Mesodermal cell (in vitro differentiated cells): ENCODE results near the gene LPAR3.

Experiments
- H3K27ac ChIP-seq: 2 replicates; pipeline ENCODE4 v1.7.0; 2013; ENCODE audit warnings: mild to moderate bottlenecking, low read depth, low read length, moderate library complexity; ENCODE audit not compliant: severe bottlenecking
- H3K36me3 ChIP-seq: 2 replicates; pipeline ENCODE4 v1.7.1; 2013; ENCODE audit warnings: mild to moderate bottlenecking, low read length, moderate library complexity; ENCODE audit not compliant: control insufficient read depth, insufficient read depth
- H3K4me1 ChIP-seq: one replicate; pipeline ENCODE4 v1.7.1; 2013; ENCODE audit warnings: mild to moderate bottlenecking, low read length; ENCODE audit not compliant: insufficient read depth, control insufficient read depth, poor library complexity, severe bottlenecking
- H3K4me3 ChIP-seq: 2 replicates; pipeline ENCODE4 v1.7.0; 2013; ENCODE audit warnings: low read length, control low read depth, mild to moderate bottlenecking; ENCODE audit not compliant: insufficient read depth, poor library complexity, severe bottlenecking; ENCODE audit errors: extremely low read depth
- H3K9me3 ChIP-seq: 2 replicates; pipeline ENCODE4 v1.7.1; 2013; ENCODE audit warnings: mild to moderate bottlenecking, low read length, moderate library complexity; ENCODE audit not compliant: control insufficient read depth
- WGBS, 2 experiments: methylation state at CpG; one replicate each; pipeline ENCODE4 v1.1.5; 2013; ENCODE audit warnings: missing lambda C conversion rate in 2 of 2; ENCODE audit not compliant: insufficient coverage in 2 of 2; 5-methylcytosine and 5-hydroxymethylcytosine counted together

Gene LPAR3

DNA sequence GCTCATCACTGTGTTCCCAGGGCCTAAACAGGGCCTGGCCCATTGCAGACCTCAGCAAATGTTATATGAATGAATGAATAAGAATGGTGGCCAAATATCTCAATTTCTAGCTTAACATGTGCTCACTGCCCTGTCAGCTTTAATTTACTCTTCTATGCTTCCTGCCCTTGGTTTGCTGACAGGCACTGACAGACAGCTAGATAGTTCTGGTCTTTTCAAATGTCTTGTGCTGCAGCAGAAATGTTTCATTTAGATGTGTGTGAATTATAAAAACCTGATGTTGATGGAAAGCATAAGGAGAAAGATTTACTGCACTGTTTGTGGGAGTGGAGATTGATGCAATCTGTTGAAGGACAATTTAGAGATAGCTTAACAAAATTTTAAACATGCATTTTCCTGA lies 48.9 kb downstream of the LPAR3 start:
- Histone ChIP-seq H3K4me3 (no peak overlapping the region), H3K36me3 (no peaks in the 10 kb centered on the region), H3K4me1 (no peaks in the 10 kb centered on the region), H3K27ac (no peak overlapping the region), H3K9me3 (no peaks in the 10 kb centered on the region)

DNA sequence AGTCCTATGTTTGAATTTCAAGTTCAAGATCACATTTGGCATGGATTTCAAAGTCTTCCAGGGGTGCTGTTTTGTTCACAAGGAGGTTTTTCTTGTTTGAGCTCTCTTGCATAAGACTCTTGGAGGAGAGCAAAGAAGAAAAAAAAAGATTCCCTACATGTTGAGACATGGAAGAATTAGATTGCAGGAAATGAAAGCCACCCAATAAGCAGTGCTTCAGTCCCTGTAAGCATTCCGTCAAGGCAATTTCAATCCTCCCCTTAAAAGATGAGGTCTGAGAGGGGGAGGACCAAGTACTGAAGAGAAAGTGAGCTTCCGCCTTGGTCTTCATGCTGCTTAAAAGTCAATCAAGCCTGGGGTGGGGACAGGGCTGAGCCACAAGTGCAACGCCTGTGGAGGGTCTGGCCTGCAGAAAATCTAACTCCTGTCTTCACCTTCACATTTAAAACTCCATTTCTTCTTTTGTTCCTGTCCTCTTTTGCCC lies 50.2 kb downstream of the LPAR3 start:
- H3K27ac ChIP-seq = no peak overlapping the region
- no peaks in the 10 kb centered on the region for H3K9me3 ChIP-seq
- H3K36me3 ChIP-seq = no peaks in the 10 kb centered on the region
- 86 to 88% methylated on average over 1 of the region's 3 CpGs for WGBS, 2 experiments
- no peak overlapping the region for H3K4me3 ChIP-seq
- no peaks in the 10 kb centered on the region for H3K4me1 ChIP-seq

DNA sequence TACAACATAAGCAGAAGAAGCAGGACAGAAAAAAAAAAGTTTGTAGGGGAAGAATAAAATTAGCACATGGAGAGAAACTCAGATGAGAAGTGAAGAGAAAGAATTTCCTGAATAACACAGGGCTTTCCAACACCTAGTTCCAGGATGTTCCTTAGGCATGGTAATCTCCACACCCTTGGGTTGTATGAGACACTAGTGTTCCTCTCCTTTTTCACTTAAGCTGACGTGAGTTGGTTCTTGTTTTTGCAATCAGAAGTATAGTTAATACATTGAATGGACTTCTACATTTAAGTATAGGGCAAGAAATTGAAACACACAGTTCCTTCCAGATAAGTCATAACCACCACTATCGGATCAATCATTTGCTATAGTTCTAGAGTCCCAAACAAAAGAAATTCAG lies 51.0 kb downstream of the LPAR3 start:
- H3K36me3 ChIP-seq = no peaks in the 10 kb centered on the region
- H3K27ac ChIP-seq = no peak overlapping the region
- H3K4me3 ChIP-seq = no peak overlapping the region
- 90 to 100% methylated on average over 1 of the region's 2 CpGs for WGBS, 2 experiments
- no peaks in the 10 kb centered on the region for H3K4me1 ChIP-seq
- H3K9me3 ChIP-seq = no peaks in the 10 kb centered on the region

DNA sequence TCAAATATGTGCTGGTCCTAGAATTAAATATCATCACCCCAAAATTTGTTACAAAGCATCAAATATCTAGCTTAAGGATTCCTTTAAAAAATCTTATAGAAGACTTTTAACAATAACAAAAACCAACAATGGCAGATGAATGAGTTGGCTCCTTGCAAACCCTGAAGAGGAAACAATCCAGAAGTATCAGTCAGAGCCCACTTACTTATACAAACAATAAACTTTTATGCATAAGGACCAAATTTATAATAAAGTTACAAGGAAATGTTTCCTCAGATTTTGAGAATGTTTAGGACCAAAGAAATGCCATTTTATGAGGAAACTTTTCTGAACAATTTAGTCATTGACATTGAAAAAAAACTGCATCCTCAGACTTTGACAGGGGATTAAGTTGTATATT lies 52.7 kb downstream of the LPAR3 start:
- no peaks in the 10 kb centered on the region for H3K4me1 ChIP-seq
- no peaks in the 10 kb centered on the region for H3K36me3 ChIP-seq
- no peak overlapping the region for H3K27ac ChIP-seq
- no peak overlapping the region for H3K4me3 ChIP-seq
- no peaks in the 10 kb centered on the region for H3K9me3 ChIP-seq

DNA sequence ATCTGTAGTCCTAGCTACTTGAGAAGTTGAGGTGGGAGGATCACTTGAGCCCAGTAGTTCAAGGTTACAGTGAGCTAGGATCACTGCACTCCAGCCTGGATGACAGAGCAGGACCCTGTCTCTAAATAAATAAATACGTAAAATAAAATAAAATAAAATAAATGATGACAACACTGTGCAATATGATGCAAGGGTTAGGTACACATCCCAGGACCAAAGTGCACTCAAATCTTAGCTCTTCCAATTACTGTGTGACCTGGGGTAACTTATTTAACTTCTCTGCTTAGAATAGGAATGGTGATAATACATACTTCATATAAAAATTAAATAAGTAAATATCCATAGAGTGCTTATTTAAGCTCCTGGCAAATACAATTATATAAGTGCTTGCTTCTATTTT lies 53.5 kb downstream of the LPAR3 start:
- no CpG with 5 or more reads among the region's 1 CpG for WGBS, 2 experiments

DNA sequence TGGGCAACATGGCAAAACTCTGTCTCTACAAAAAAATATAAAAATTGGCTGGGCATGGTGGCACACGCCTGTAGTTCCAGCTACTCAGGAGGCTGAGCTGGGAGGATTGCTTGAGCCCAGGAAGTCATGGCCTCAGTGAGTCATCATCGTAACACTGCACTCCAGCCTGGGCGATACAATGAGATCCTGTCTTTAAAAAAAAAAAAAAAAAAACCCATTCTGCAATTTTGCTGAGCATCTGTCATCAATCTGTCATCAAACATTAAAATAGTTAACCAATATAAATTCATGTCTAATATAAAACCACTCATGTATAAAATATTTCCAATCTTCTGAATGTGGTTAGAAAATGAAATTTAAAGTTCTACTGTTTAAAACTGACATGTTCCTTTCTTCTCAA lies 56.9 kb downstream of the LPAR3 start:
- Histone ChIP-seq H3K4me1 (no peaks in the 10 kb centered on the region), H3K36me3 (no peaks in the 10 kb centered on the region), H3K4me3 (no peak overlapping the region), H3K27ac (no peak overlapping the region), H3K9me3 (no peaks in the 10 kb centered on the region)
- WGBS, 2 experiments = 71 to 77% methylated on average over 3 of the region's 3 CpGs

More for the DNA sequence above, 53.5 kb downstream of the LPAR3 start:
- Histone ChIP-seq H3K4me3 (no peak overlapping the region), H3K36me3 (no peaks in the 10 kb centered on the region), H3K27ac (no peak overlapping the region), H3K9me3 (no peaks in the 10 kb centered on the region), H3K4me1 (no peaks in the 10 kb centered on the region)

DNA sequence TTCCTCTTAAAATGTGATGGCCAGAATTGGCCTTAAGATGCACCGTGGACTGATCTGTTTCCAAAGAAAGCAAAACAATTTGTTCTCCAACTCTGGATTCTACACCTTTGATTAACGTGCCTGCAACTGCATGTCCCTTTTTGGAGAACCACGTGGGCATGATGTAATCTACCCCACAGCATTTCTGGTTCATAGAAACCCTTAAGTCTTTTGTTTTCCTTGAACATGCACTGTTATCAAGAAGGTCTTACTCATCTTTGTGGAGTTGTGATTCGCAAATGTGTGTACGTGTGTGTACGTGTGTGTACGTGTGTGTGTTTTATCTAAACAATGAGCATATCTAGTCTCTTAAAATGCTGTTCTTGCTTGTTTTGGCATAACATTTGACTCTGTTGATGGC lies 57.8 kb downstream of the LPAR3 start:
- Histone ChIP-seq H3K9me3 (no peaks in the 10 kb centered on the region), H3K4me1 (no peaks in the 10 kb centered on the region), H3K4me3 (no peak overlapping the region), H3K36me3 (no peaks in the 10 kb centered on the region), H3K27ac (no peak overlapping the region)
- WGBS, 2 experiments = 84 to 97% methylated on average over 3 to 7 of the region's 7 CpGs

DNA sequence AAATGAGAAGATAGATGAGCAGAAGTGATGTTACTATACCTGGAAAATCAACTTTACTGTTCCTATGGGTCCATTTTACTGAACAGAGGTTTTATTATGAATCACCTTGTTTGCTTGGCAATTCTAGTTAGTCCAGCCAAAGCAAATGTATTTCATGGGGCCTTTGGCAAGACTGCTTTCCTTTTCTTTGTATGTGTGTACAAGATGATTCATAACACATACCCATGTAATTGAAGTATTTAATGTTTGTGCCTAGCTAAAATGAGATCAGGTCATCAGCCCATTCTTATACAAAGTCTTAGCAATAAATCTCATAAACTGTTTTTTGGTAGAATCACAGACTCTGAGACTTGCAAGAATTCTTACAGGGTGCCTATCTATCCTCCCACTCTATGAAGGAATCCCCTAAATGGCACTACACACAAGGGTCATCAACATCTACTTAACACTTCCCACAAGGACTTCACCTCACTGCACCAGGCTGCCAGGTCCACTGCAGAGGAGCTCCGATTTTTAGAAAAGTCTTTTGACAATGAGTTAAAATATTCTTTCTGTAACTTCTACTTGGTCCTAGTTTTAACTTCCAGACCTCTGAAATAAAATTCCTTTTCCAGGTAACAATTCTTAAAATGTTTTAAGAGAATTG lies 58.5 kb downstream of the LPAR3 start:
- Histone ChIP-seq H3K9me3 (no peaks in the 10 kb centered on the region), H3K36me3 (no peaks in the 10 kb centered on the region), H3K4me1 (no peaks in the 10 kb centered on the region), H3K4me3 (no peak overlapping the region), H3K27ac (no peak overlapping the region)
- no CpG with 5 or more reads among the region's 1 CpG for WGBS, 2 experiments

DNA sequence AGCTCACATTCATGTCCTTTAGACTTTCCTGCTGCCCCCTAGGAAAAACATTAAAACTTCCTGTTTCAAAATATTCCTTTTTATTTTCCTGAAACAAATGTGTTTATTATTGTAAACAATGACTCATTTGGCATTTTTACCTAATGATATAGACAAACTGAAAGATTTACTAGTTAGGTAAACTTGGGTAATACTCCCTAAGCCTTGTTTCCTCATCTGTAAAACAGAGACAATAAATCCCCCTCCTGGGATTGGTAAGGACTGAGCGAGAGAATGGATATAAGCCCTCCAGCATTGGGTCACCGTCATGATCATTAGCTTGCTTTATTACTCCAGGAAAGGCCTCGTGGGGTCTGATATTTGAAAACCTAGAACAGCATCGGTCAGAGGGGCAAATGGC lies 59.8 kb downstream of the LPAR3 start:
- H3K4me1 ChIP-seq = no peaks in the 10 kb centered on the region
- no peak overlapping the region for H3K4me3 ChIP-seq
- H3K27ac ChIP-seq = no peak overlapping the region
- 93 to 94% methylated on average over 3 to 4 of the region's 4 CpGs for WGBS, 2 experiments
- H3K9me3 ChIP-seq = no peaks in the 10 kb centered on the region
- no peaks in the 10 kb centered on the region for H3K36me3 ChIP-seq

DNA sequence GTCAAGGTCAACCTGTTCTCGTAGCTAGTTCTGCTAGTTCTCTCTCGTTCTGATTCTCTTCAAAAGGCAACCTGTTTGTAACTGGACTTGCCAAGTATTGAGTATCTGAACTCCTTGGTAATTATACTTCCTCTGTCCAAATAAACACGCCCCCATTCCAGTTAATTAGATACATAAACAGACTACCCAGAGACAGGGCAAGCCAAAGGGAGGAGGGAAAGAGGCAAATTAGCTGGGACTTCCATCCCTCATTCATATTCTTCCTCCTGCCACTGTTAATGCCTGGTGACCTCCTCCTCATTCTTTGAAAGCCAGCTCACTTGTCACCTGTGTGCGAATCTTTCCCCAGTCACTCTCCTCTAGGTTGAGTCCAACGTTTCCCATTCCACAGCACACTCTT lies 62.9 kb downstream of the LPAR3 start:
- H3K9me3 ChIP-seq = no peaks in the 10 kb centered on the region
- 89 to 91% methylated on average over 4 of the region's 5 CpGs for WGBS, 2 experiments
- H3K4me1 ChIP-seq = peaks cover 5% of the 10 kb centered on the region
- H3K36me3 ChIP-seq = no peaks in the 10 kb centered on the region
- H3K27ac ChIP-seq = no peak overlapping the region
- no peak overlapping the region for H3K4me3 ChIP-seq

DNA sequence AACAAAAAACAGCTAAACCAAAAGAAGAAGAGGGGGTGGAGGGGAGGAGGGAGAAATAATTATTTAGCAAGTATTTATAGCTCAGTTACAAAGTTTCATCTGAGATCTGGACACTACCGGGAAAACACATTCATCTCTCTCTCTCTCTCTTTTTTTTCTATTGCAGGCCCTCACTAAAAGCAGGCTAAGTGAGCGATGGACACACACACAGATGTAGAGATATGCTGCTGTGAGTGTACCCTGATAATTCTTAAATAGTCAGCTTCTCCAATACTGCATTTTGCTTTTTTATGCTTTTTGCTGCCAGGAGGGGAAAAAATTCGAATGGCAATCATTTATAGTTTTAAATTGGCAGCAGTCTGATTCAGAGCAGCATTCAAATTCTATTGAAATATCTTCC lies 65.0 kb downstream of the LPAR3 start:
- 100% methylated on average over 1 of the region's 3 CpGs; no CpG with 5 or more reads in 1 of the 2 experiments for WGBS, 2 experiments
- Histone ChIP-seq H3K27ac (no peak overlapping the region), H3K36me3 (no peaks in the 10 kb centered on the region), H3K9me3 (no peaks in the 10 kb centered on the region), H3K4me3 (no peak overlapping the region), H3K4me1 (peaks cover 5% of the 10 kb centered on the region)
